DND-41 (cell line): ENCODE data around the gene DRD4.

Experiments
- ATAC-seq: fragments of 200-7000 bp; cut with Tn5 transposase; 3 replicates; pipeline ENCODE4 v1.9.1; 2021; ENCODE audit warnings: low read depth; ENCODE audit not compliant: insufficient read depth
- DNase-seq: peaks from one replicate; pipeline ENCODE4 v3.0.0-alpha.2; 2020
- H2AFZ ChIP-seq: 2 replicates; pipeline ENCODE4 v1.6.0; 2012; ENCODE audit warnings: low read depth, low read length
- H3K27ac ChIP-seq: 2 replicates; pipeline ENCODE4 v1.5.1; 2012; ENCODE audit warnings: low read length, inconsistent platforms
- H3K27me3 ChIP-seq: fragments of 200-600 bp; sonication (generic); 2 replicates; pipeline ENCODE4 v1.6.0; 2012; ENCODE audit warnings: low read length, mild to moderate bottlenecking, inconsistent platforms; ENCODE audit not compliant: insufficient read depth, poor library complexity
- H3K36me3 ChIP-seq: 2 replicates; pipeline ENCODE4 v1.5.1; 2012; ENCODE audit warnings: low read length, inconsistent platforms; ENCODE audit not compliant: insufficient read depth
- H3K4me1 ChIP-seq: 2 replicates; pipeline ENCODE4 v1.5.1; 2012; ENCODE audit warnings: mild to moderate bottlenecking, low read length; ENCODE audit not compliant: insufficient read depth
- H3K4me2 ChIP-seq: 2 replicates; pipeline ENCODE4 v1.6.0; 2012; ENCODE audit warnings: mild to moderate bottlenecking, moderate library complexity, low read length, inconsistent platforms; ENCODE audit not compliant: insufficient read depth
- H3K4me3 ChIP-seq, 2 experiments: fragments of 200-600 bp in 1 of 2; shearing (Covaris generic) in 1 of 2; 2 replicates each; pipeline ENCODE4 v1.5.1; 2012 to 2016; ENCODE audit warnings: inconsistent platforms in 2 of 2, low read length in 2 of 2, mild to moderate bottlenecking in 2 of 2, low read depth in 1 of 2, moderate library complexity in 1 of 2
- H3K79me2 ChIP-seq: 2 replicates; pipeline ENCODE4 v1.6.0; 2012; ENCODE audit warnings: low read length, inconsistent platforms; ENCODE audit not compliant: insufficient read depth
- H3K9ac ChIP-seq: 2 replicates; pipeline ENCODE4 v1.6.0; 2012; ENCODE audit warnings: low read depth, mild to moderate bottlenecking, inconsistent platforms, low read length, moderate library complexity
- H3K9me3 ChIP-seq: 2 replicates; pipeline ENCODE4 v1.5.1; 2012; ENCODE audit warnings: low read length, moderate library complexity, mild to moderate bottlenecking, inconsistent platforms; ENCODE audit not compliant: insufficient read depth, severe bottlenecking
- H4K20me1 ChIP-seq: 2 replicates; pipeline ENCODE4 v1.6.0; 2012; ENCODE audit warnings: low read length; ENCODE audit not compliant: insufficient read depth
- CTCF ChIP-seq: IDR thresholded peaks from 2 replicates; pipeline ENCODE4 v1.5.1; 2012; ENCODE audit warnings: borderline replicate concordance, low read length, moderate library complexity, mild to moderate bottlenecking; ENCODE audit not compliant: poor library complexity, severe bottlenecking; ENCODE audit errors: extremely low read depth
- EZH2 ChIP-seq: IDR thresholded peaks from 3 replicates; pipeline ENCODE4 v1.6.1; 2012; ENCODE audit warnings: borderline replicate concordance, low read depth, mild to moderate bottlenecking, moderate library complexity, low read length, inconsistent platforms; ENCODE audit not compliant: severe bottlenecking

Gene DRD4

DNA sequence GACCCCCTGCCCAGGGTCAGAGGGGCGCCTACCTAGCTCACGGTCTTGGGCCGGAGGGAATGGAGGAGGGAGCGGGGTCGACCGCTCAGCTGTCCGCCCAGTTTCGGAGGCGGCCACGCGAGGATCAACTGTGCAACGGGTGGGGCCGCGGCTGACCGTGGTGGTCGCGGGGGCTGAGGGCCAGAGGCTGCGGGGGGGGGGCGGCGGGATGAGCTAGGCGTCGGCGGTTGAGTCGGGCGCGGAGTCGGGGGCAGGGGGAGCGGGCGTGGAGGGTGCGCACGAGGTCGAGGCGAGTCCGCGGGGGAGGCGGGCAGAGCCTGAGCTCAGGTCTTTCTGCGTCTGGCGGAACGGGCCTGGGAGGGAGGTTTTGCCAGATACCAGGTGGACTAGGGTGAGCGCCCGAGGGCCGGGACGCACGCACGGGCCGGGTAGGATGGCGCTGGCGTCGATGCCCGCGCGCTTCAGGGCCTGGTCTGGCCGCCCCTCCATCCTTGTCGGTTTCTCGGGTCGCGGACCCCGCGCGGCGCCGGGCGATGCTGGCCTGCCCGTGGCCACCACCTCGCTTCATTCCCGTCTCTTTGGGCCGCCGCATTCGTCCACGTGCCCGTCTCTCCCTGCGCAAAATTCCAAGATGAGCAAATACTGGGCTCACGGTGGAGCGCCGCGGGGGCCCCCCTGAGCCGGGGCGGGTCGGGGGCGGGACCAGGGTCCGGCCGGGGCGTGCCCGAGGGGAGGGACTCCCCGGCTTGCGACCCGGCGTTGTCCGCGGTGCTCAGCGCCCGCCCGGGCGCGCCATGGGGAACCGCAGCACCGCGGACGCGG lies at the start of gene DRD4:
TSS of gene DRD4 (plus strand) at position 759 of the 822 bp plus-strand sequence. CDS start at position 795, 36 bp downstream.
- H3K27me3 ChIP-seq: no peaks in the 10 kb centered on the region
- no peak within 1 kb of the TSS for H3K9ac ChIP-seq
- H3K4me1 ChIP-seq: no peaks in the 10 kb centered on the region
- peaks cover 6% of the 10 kb centered on the region; the same call in 1 of the 2 replicates for H4K20me1 ChIP-seq
- TF ChIP-seq EZH2 (no peak), CTCF (no peak)
- no peak for DNase-seq
- H3K4me3 ChIP-seq: no peak within 1 kb of the TSS
- H3K27ac ChIP-seq: no peak within 1 kb of the TSS
- no peaks in the 10 kb centered on the region for H3K79me2 ChIP-seq
- H2AFZ ChIP-seq: no peak within 1 kb of the TSS
- ATAC-seq: no peak
- peaks cover 21% of the 10 kb centered on the region for H3K36me3 ChIP-seq
- H3K4me2 ChIP-seq: no peak within 1 kb of the TSS
- no peaks in the 10 kb centered on the region for H3K9me3 ChIP-seq

DNA sequence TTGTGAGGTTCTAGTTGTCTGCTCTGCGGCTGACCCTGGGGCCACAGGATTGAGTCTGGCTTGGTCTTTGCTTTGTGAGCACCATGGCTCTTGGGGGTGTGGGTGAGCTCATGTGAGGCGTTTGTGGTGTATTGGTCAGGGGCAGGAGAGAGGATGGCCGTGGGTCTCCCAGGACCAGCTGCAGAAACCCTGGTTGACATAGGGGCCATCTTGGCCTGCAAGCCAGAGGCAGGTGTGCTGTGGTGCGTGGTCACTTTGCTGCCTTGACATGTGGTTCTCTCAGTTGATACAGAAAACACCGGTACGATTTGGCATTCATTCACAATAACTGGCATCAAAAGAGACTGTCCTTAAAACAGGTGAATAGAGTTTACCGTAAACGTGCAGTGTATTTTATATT lies 49.5 kb upstream of the DRD4 start:
- Histone ChIP-seq H2AFZ (no peak overlapping the region), H3K79me2 (peaks cover 68% of the 10 kb centered on the region), H3K36me3 (peaks cover 85% of the 10 kb centered on the region), H3K4me2 (no peak overlapping the region), H3K4me3 (no peak overlapping the region), H3K9ac (no peak overlapping the region), H3K27me3 (no peaks in the 10 kb centered on the region), H3K9me3 (no peaks in the 10 kb centered on the region), H3K4me1 (no peaks in the 10 kb centered on the region), H4K20me1 (peaks cover 61% of the 10 kb centered on the region), H3K27ac (no peak overlapping the region)
- no peak for TF ChIP-seq CTCF
- TF ChIP-seq EZH2: no peak
- DNase-seq (no peak), ATAC-seq (no peak)

GRCh38 chr11:587978-588380 lies 49.1 kb upstream of the DRD4 start:
- Histone ChIP-seq H3K4me2 (no peak overlapping the region), H3K9ac (no peak overlapping the region), H3K4me1 (no peaks in the 10 kb centered on the region), H3K27ac (no peak overlapping the region), H3K4me3 (no peak overlapping the region), H3K79me2 (peaks cover 66% of the 10 kb centered on the region), H3K27me3 (no peaks in the 10 kb centered on the region), H3K9me3 (no peaks in the 10 kb centered on the region), H3K36me3 (peaks cover 90% of the 10 kb centered on the region), H2AFZ (no peak overlapping the region), H4K20me1 (peaks cover 62% of the 10 kb centered on the region)
- no peak for TF ChIP-seq EZH2
- ATAC-seq: peak; percentile 63; the same call in 1 of the 3 replicates
- no peak for DNase-seq

DNA sequence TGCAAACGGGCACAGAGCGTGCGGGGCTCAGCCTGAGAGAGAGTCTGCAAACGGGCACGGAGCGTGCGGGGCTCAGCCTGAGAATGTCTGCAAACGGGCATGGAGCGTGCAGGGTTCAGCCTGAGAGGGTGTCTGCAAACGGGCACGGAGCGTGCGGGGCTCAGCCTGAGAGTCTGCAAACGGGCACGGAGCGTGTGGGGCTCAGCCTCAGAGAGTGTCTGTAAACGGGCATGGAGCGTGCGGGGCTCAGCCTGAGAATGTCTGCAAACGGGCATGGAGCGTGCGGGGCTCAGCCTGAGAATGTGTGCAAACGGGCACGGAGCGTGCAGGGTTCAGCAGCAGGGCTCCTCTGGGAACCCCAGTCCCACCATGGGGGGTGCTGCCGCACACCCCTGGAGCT lies 47.3 kb upstream of the DRD4 start:
- Histone ChIP-seq H3K4me2 (no peak overlapping the region), H3K36me3 (peaks cover 93% of the 10 kb centered on the region), H3K9me3 (no peaks in the 10 kb centered on the region), H3K27ac (no peak overlapping the region), H3K79me2 (peaks cover 59% of the 10 kb centered on the region), H3K9ac (no peak overlapping the region), H3K4me1 (no peaks in the 10 kb centered on the region), H4K20me1 (peaks cover 58% of the 10 kb centered on the region), H3K27me3 (no peaks in the 10 kb centered on the region), H3K4me3 (no peak overlapping the region), H2AFZ (no peak overlapping the region)
- no peak for TF ChIP-seq EZH2
- ATAC-seq (no peak), DNase-seq (no peak)
